ENCODE measurements around the gene KMT2B. TPM values are rescaled to one million over a fixed set of nuclear protein-coding genes. Genes with fewer than 3 reads are reported as not detected.
A peak's percentile ranks its signal among the peaks of the same experiment; 100 is the strongest.

The KMT2B gene
- total and polyA plus RNA-seq, 8 donors, result 8.3 to 92.4 (median 18.9) TPM

- peaks cover 0 to 6% (median under 1%) of the 10 kb centered on the region in 4 donors for H3K36me3 ChIP-seq
- no peak overlapping the region for H3K27ac ChIP-seq
- WGBS, 5 donors, result 67 to 95% (median 86%) methylated on average over 1 of the region's 1 CpG
- intact Hi-C loops (cut with DNase I; ENCODE audit: low total_unique reads), result no loop called here
- no peak for DNase-seq
- peaks cover 0 to 7% (median 6%) of the 10 kb centered on the region in 4 donors for H3K4me1 ChIP-seq
- peaks cover 0 to 56% (median 16%) of the 10 kb centered on the region in 3 donors for H3K27me3 ChIP-seq
- TF ChIP-seq CTCF (IDR thresholded peaks at IDR 0.05) (no peak), POLR2AphosphoS5 (IDR thresholded peaks at IDR 0.05) (no peak), EP300 (IDR thresholded peaks at IDR 0.05) (no peak), POLR2A (IDR thresholded peaks at IDR 0.05) (no peak)
- no peaks in the 10 kb centered on the region for H3K9me3 ChIP-seq
- H3K4me3 ChIP-seq, result no peak overlapping the region
Measured at GRCh38 chr19:35670686-35671085, 47.1 kb upstream of the KMT2B start.

- Histone ChIP-seq H3K27me3 (peaks cover 0 to 65% (median 18%) of the 10 kb centered on the region in 3 donors), H3K4me3 (no peak overlapping the region), H3K4me1 (peaks cover 0 to 7% (median 6%) of the 10 kb centered on the region in 4 donors), H3K36me3 (no peaks in the 10 kb centered on the region), H3K27ac (no peak overlapping the region), H3K9me3 (no peaks in the 10 kb centered on the region)
- TF ChIP-seq POLR2A (IDR thresholded peaks at IDR 0.05) (no peak), CTCF (IDR thresholded peaks at IDR 0.05) (no peak), POLR2AphosphoS5 (IDR thresholded peaks at IDR 0.05) (no peak), EP300 (IDR thresholded peaks at IDR 0.05) (no peak)
- WGBS, 5 donors, result 17 to 35% (median 24%) methylated on average over 3 of the region's 3 CpGs
- intact Hi-C loops (cut with DNase I; ENCODE audit: low total_unique reads), result no loop called here
- DNase-seq, result no peak
Measured at GRCh38 chr19:35671818-35672217, 46.0 kb upstream of the KMT2B start.

DNA sequence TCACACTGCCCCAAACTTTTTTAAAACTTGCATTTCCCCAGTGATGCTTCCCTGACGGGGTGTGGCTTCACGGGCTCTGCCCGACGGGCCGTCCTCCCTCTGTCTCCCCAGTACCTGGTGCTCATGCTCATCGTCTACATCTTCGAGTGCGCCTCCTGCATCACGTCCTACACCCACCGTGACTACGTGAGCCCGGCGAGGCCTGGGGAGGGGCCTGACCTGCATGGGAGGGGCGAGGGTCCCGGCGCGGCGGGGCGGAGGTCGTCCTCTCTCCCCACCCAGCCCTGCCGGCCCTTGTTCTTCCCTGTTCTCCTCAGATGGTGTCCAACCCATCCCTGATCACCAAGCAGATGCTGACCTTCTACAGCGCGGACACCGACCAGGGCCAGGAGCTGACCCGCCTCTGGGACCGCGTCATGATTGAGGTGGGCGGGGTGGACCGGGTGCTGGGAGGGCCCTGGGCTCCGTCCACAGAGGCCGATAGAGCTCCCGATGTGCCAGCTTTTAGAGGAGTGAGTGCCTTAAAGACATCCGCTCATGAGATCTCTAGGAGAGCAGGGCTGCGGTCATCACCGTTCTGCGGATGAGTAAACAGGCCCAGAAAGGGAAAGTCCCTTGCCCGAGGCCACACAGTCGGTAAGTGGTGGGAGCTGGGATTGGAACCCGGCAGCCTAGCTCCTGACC is 44.5 kb upstream of the KMT2B start:
- 3 to 10% (median 5%) methylated on average over 24 to 39 of the region's 39 CpGs for WGBS, 5 donors
- intact Hi-C loops (cut with DNase I; ENCODE audit: low total_unique reads), result no loop called here
- Histone ChIP-seq H3K4me3 (peak overlapping the region; percentile 13 to 39 (median 30)), H3K27ac (no peak overlapping the region), H3K9me3 (no peaks in the 10 kb centered on the region), H3K27me3 (peaks cover 0 to 71% (median 18%) of the 10 kb centered on the region in 3 donors), H3K4me1 (peaks cover 0 to 7% (median 6%) of the 10 kb centered on the region in 4 donors), H3K36me3 (no peaks in the 10 kb centered on the region)
- no peak for TF ChIP-seq CTCF (IDR thresholded peaks at IDR 0.05)
- no peak for TF ChIP-seq EP300 (IDR thresholded peaks at IDR 0.05)
- no peak for TF ChIP-seq POLR2A (IDR thresholded peaks at IDR 0.05)
- TF ChIP-seq POLR2AphosphoS5 (IDR thresholded peaks at IDR 0.05), result no peak
- DNase-seq, result peak in 1 of 2 donors; percentile 43

GRCh38 chr19:35675589-35676140 is 42.1 kb upstream of the KMT2B start:
- H3K4me1 ChIP-seq, result peaks cover 0 to 7% (median 6%) of the 10 kb centered on the region in 4 donors
- WGBS, 5 donors, result 70 to 79% (median 75%) methylated on average over 15 of the region's 15 CpGs
- DNase-seq, result no peak
- intact Hi-C loops (cut with DNase I; ENCODE audit: low total_unique reads), result loop anchor here (5.0 kb wide), 1 partner anchor 242 kb away; no protein-coding TSS in a partner anchor
- no peaks in the 10 kb centered on the region for H3K36me3 ChIP-seq
- no peak overlapping the region for H3K27ac ChIP-seq
- H3K27me3 ChIP-seq, result peaks cover 0 to 58% (median 18%) of the 10 kb centered on the region in 3 donors
- H3K4me3 ChIP-seq, result no peak overlapping the region
- no peaks in the 10 kb centered on the region for H3K9me3 ChIP-seq
- no peak for TF ChIP-seq POLR2A (IDR thresholded peaks at IDR 0.05)
- TF ChIP-seq CTCF (IDR thresholded peaks at IDR 0.05), result no peak
- TF ChIP-seq POLR2AphosphoS5 (IDR thresholded peaks at IDR 0.05), result no peak
- TF ChIP-seq EP300 (IDR thresholded peaks at IDR 0.05), result no peak
